HG02870 (cell line): ENCODE measurements around the gene SLC51B.
"Not testable (repeated sequence)": the region's sequence is repeated elsewhere in the genome, so short reads cannot be mapped to it uniquely, and the experiment has no call there.

ENCODE experiments used
- ATAC-seq: cut with Tn5 transposase; IDR thresholded peaks from one replicate; pipeline ENCODE4 v1.9.1; 2021; ENCODE audit warnings: mild to moderate bottlenecking, moderate library complexity; ENCODE audit not compliant: unreplicated experiment

Gene SLC51B

GRCh38 chr15:65040461-65040860 is 4.7 kb upstream of the SLC51B start:
- ATAC-seq = no peak

GRCh38 chr15:65041787-65042186 is 3.4 kb upstream of the SLC51B start:
- no peak for ATAC-seq

GRCh38 chr15:65042776-65043327 is 2.3 kb upstream of the SLC51B start:
- ATAC-seq = no peak

GRCh38 chr15:65044218-65044617 is 969 bp upstream of the SLC51B start:
- ATAC-seq = not testable (repeated sequence)

GRCh38 chr15:65048241-65048640 is 3.1 kb downstream of the SLC51B start:
- ATAC-seq = no peak

GRCh38 chr15:65049418-65049840 is 4.2 kb downstream of the SLC51B start:
- peak; percentile 85 for ATAC-seq

- no peak for ATAC-seq
These were observed 5.1 kb downstream of the SLC51B start for GRCh38 chr15:65050270-65050669.

- no peak for ATAC-seq
These were observed 6.1 kb downstream of the SLC51B start for GRCh38 chr15:65051266-65051665.

GRCh38 chr15:65052956-65053355 is 7.8 kb downstream of the SLC51B start:
- no peak for ATAC-seq

- no peak for ATAC-seq
These were observed 9.4 kb downstream of the SLC51B start for GRCh38 chr15:65054333-65055200.

- no peak for ATAC-seq
These were observed 10.1 kb downstream of the SLC51B start for GRCh38 chr15:65055201-65055870.

GRCh38 chr15:65056106-65056505 is 10.9 kb downstream of the SLC51B start:
- ATAC-seq = no peak

GRCh38 chr15:65056868-65057548 is 11.8 kb downstream of the SLC51B start:
- no peak for ATAC-seq

- ATAC-seq = no peak
These were observed 12.4 kb downstream of the SLC51B start for GRCh38 chr15:65057549-65057940.

- no peak for ATAC-seq
These were observed 13.5 kb downstream of the SLC51B start for GRCh38 chr15:65058394-65059368.

GRCh38 chr15:65059369-65059750 is 14.2 kb downstream of the SLC51B start:
- no peak for ATAC-seq

GRCh38 chr15:65059931-65060596 is 14.9 kb downstream of the SLC51B start:
- no peak for ATAC-seq

GRCh38 chr15:65060641-65061397 is 15.6 kb downstream of the SLC51B start:
- ATAC-seq = no peak

GRCh38 chr15:65062061-65062460 is 16.9 kb downstream of the SLC51B start:
- ATAC-seq = no peak
